ENCODE measurements around the gene TSPAN9.

The TSPAN9 gene

DNA sequence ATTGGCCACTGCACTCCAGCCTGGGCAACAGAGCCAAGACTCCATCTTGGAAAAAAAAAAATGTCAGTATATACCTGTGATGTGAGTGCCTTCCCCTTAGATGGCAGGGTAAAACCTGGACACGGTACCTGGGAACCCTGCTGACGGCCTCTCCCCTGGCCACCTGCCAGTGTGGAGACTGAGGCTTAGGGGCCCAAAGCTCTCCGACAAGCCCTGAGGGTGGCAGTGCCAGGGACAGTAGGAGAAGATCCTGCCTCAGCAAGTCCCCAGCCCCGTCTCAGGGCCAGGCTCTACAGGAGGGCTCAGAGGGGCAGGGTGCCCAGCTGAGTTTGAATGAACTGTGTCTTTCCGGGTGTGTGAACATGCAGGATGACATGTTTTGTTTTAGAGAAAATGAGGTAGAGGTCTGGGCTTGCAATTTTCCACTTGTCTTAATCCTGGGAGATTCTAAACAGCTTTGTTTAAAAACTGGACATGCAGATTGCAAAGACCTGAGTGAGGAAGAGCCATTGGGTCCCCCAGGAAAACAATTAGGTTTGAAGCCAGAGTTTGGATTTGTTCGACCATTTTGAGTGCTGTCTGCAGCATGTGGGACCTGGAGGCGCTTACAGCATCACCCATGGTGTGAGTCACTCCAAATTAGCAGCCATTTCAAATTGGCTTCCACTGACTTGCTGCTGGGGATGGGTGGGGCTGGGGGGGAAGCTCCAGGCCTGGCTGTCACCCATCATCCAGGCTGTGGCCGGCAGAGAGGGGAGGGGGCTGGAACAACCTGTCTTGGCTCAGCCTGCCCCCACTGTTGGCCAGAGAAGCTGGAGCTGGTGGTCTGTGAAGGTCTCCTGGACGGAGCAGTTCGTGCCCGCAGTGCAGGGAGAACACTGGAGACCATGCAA, 10.8 kb downstream of the TSPAN9 start:
- Histone ChIP-seq H3K4me1 (ENCODE audit: insufficient read depth, poor library complexity, severe bottlenecking) (no peaks in the 10 kb centered on the region), H3K36me3 (ENCODE audit: low read depth) (no peaks in the 10 kb centered on the region), H3K27me3 (ENCODE audit: insufficient read depth, poor library complexity, severe bottlenecking) (no peaks in the 10 kb centered on the region), H3K9me3 (ENCODE audit: severe bottlenecking) (no peaks in the 10 kb centered on the region), H3K4me3 (ENCODE audit: severe bottlenecking) (no peak overlapping the region), H3K27ac (ENCODE audit: poor library complexity, severe bottlenecking) (no peak overlapping the region)
- no peak; the same call in 1 of the 3 replicates for ATAC-seq (ENCODE audit: low read depth)
- no peak for DNase-seq (ENCODE audit: low spot score)
- TF ChIP-seq, protein P1, sequence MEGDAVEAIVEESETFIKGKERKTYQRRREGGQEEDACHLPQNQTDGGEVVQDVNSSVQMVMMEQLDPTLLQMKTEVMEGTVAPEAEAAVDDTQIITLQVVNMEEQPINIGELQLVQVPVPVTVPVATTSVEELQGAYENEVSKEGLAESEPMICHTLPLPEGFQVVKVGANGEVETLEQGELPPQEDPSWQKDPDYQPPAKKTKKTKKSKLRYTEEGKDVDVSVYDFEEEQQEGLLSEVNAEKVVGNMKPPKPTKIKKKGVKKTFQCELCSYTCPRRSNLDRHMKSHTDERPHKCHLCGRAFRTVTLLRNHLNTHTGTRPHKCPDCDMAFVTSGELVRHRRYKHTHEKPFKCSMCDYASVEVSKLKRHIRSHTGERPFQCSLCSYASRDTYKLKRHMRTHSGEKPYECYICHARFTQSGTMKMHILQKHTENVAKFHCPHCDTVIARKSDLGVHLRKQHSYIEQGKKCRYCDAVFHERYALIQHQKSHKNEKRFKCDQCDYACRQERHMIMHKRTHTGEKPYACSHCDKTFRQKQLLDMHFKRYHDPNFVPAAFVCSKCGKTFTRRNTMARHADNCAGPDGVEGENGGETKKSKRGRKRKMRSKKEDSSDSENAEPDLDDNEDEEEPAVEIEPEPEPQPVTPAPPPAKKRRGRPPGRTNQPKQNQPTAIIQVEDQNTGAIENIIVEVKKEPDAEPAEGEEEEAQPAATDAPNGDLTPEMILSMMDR (IDR thresholded peaks at IDR 0.05; ENCODE audit: poor library complexity, severe bottlenecking) = no peak

DNA sequence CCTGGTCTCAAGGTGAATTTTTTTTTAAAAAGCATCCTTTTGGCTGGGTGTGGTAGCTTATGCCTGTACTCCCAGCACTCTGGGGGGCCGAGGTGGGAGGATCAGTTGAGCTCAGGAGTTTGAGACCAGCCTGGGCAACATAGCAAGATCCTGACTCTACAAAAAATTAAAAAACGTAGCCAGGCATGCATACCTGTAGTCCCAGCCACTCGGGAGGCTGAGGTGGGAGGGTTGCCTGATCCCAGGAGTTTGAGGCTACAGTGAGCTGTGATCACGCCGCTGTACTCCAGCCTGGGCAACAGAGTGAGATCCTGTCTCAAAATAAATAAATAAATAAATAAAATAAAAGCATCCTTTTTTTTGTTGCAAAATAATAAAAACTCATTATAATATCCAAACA, 12.4 kb downstream of the TSPAN9 start:
- Histone ChIP-seq H3K9me3 (ENCODE audit: severe bottlenecking) (no peaks in the 10 kb centered on the region), H3K4me1 (ENCODE audit: insufficient read depth, poor library complexity, severe bottlenecking) (no peaks in the 10 kb centered on the region), H3K27ac (ENCODE audit: poor library complexity, severe bottlenecking) (no peak overlapping the region), H3K36me3 (ENCODE audit: low read depth) (no peaks in the 10 kb centered on the region), H3K27me3 (ENCODE audit: insufficient read depth, poor library complexity, severe bottlenecking) (no peaks in the 10 kb centered on the region), H3K4me3 (ENCODE audit: severe bottlenecking) (no peak overlapping the region)
- ATAC-seq (ENCODE audit: low read depth) (no peak), DNase-seq (ENCODE audit: low spot score) (no peak)
- TF ChIP-seq, protein P1 (IDR thresholded peaks at IDR 0.05; ENCODE audit: poor library complexity, severe bottlenecking) = no peak

DNA sequence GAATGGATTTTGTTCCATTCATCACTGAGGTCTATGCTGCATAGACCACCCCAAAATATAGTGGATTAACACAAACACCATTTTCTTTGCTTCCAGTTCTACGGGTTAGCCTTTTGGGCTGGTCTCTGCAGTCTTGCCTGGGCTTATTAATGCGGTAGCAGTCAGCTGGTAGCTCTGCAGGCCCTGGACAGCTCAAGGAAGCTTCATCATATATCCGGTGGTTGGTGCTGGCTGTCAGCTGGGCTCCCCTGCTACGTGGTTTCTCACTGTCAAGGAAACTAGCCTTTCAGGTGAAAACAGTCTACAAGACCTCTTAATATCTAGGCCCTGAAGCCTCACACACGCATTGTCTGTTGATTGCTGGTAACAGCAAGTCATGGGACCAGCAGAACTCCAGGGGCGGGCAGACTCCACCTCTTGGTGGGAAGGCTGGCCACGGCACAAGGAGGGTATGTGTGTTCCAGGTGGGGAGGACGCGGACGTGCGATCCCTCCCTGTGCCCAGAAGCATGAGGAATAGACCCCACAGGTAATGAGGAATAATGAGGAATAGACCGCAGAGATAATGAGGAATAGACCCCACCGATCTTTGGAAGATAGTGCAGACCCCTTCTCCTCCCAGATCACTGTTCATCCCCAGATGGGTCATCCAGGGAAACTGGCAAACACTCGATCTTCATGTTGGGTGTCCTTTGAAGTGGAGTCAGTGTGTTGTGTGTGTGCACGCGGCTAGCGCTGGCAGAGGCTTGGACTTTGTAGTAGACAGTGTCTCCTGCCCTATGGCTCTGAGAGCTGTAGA, 13.3 kb downstream of the TSPAN9 start:
- Histone ChIP-seq H3K36me3 (ENCODE audit: low read depth) (no peaks in the 10 kb centered on the region), H3K4me3 (ENCODE audit: severe bottlenecking) (no peak overlapping the region), H3K27ac (ENCODE audit: poor library complexity, severe bottlenecking) (no peak overlapping the region), H3K9me3 (ENCODE audit: severe bottlenecking) (no peaks in the 10 kb centered on the region), H3K4me1 (ENCODE audit: insufficient read depth, poor library complexity, severe bottlenecking) (no peaks in the 10 kb centered on the region), H3K27me3 (ENCODE audit: insufficient read depth, poor library complexity, severe bottlenecking) (no peaks in the 10 kb centered on the region)
- DNase-seq (ENCODE audit: low spot score) = no peak
- no peak for ATAC-seq (ENCODE audit: low read depth)
- TF ChIP-seq, protein P1 (IDR thresholded peaks at IDR 0.05; ENCODE audit: poor library complexity, severe bottlenecking) = no peak

DNA sequence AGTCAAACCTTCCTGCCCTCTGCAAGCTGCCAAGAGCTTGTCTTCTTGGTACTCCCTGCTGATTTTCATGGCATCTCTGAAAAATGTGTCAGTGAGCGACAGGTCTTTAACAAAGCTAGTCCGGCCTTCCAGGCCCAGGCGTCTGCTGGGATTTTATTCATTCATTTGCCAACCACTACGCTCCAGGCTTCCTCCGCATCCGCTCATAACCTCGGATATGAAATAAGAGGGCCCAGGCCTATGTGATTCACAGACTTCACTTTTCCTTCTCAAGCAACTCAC, 13.8 kb downstream of the TSPAN9 start:
- Histone ChIP-seq H3K27me3 (ENCODE audit: insufficient read depth, poor library complexity, severe bottlenecking) (no peaks in the 10 kb centered on the region), H3K4me3 (ENCODE audit: severe bottlenecking) (no peak overlapping the region), H3K9me3 (ENCODE audit: severe bottlenecking) (no peaks in the 10 kb centered on the region), H3K36me3 (ENCODE audit: low read depth) (no peaks in the 10 kb centered on the region), H3K27ac (ENCODE audit: poor library complexity, severe bottlenecking) (no peak overlapping the region), H3K4me1 (ENCODE audit: insufficient read depth, poor library complexity, severe bottlenecking) (no peaks in the 10 kb centered on the region)
- TF ChIP-seq, protein P1 (IDR thresholded peaks at IDR 0.05; ENCODE audit: poor library complexity, severe bottlenecking) = no peak
- DNase-seq (ENCODE audit: low spot score) (no peak), ATAC-seq (ENCODE audit: low read depth) (no peak)
